OCI-LY3 (cell line): Measurements from ENCODE around the gene CD38.

Source experiments
- H2AFZ ChIP-seq: fragments of 200-600, 300-600 bp; shearing (Covaris generic); 2 replicates; pipeline ENCODE4 v1.6.0; 2014; ENCODE audit warnings: antibody characterized with exemption, low read depth, low read length
- H3K27ac ChIP-seq: fragments of 200-600, 300-600 bp; sonication (generic); 2 replicates; pipeline ENCODE4 v1.5.1; 2014; ENCODE audit warnings: mild to moderate bottlenecking, low read length, moderate library complexity, mixed read lengths
- H3K27me3 ChIP-seq: fragments of 200-600, 300-600 bp; sonication (generic); 2 replicates; pipeline ENCODE4 v1.6.1; 2014; ENCODE audit warnings: low read depth, low read length, mixed read lengths
- H3K36me3 ChIP-seq: fragments of 200-600, 300-600 bp; sonication (generic); replicated peaks from 2 replicates; pipeline ENCODE3; 2014; ENCODE audit warnings: low read depth, low read length, mixed read lengths
- H3K4me1 ChIP-seq: fragments of 300-600, 200-600 bp; sonication (generic); 2 replicates; pipeline ENCODE4 v1.6.1; 2014; ENCODE audit warnings: low read length, mixed read lengths
- H3K4me2 ChIP-seq: fragments of 200-600, 300-600 bp; sonication (generic); 2 replicates; pipeline ENCODE4 v1.6.1; 2014; ENCODE audit warnings: low read length, mixed read lengths
- H3K4me3 ChIP-seq: fragments of 300-600, 200-600 bp; sonication (generic); 2 replicates; pipeline ENCODE4 v1.5.1; 2014; ENCODE audit warnings: antibody characterized with exemption, mild to moderate bottlenecking, low read length, moderate library complexity
- H3K79me2 ChIP-seq: fragments of 300-600, 200-600 bp; shearing (Covaris generic); 2 replicates; pipeline ENCODE4 v1.6.1; 2014; ENCODE audit warnings: mild to moderate bottlenecking, low read length, mixed read lengths
- H3K9ac ChIP-seq: fragments of 300-600, 200-600 bp; shearing (Covaris generic); 2 replicates; pipeline ENCODE4 v1.6.0; 2014; ENCODE audit warnings: mild to moderate bottlenecking, low read length, moderate library complexity
- H3K9me3 ChIP-seq: fragments of 200-600, 300-600 bp; shearing (Covaris generic); 2 replicates; pipeline ENCODE4 v1.6.1; 2014; ENCODE audit warnings: low read length, mixed read lengths; ENCODE audit not compliant: insufficient read depth
- H4K20me1 ChIP-seq: fragments of 200-600, 300-600 bp; sonication (generic); 2 replicates; pipeline ENCODE4 v1.6.1; 2016; ENCODE audit warnings: low read length, mixed read lengths; ENCODE audit not compliant: insufficient read depth
- EZH2phosphoT487 ChIP-seq: fragments of 200-600 bp; shearing (Covaris generic); IDR thresholded peaks from 2 replicates; pipeline ENCODE4 v1.6.1; 2018; ENCODE audit warnings: antibody characterized with exemption, mixed run types, low read depth
- TF ChIP-seq, protein P1 (sequence below): fragments of 200-600, 300-600 bp; sonication (generic); IDR thresholded peaks from 2 replicates; pipeline ENCODE4 v1.5.1; 2014; ENCODE audit warnings: antibody characterized with exemption, low read length, low read depth

The CD38 gene

GRCh38 chr4:15781427-15782095, 3.4 kb downstream of the CD38 start:
- H3K4me1 ChIP-seq: peaks cover 71% of the 10 kb centered on the region
- H3K27ac ChIP-seq: no peak overlapping the region

DNA sequence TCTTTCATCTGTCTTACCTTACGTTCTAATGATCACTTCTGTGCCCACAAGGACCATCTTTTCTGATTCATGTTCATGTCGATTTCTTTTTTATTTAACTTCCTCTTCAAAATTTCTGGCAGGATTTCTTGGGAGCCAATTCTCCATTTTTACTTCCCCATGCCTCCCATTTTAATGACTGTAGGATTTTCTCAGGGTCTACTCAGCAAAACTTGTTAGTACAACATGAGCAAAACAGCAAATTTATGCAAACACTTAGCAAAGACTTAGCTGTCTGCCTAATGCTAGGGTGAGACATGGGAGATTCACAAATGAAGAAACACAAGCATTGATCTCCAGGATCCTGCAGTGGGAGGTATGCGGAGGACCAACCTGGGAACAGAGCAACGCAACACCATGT, 5.5 kb downstream of the CD38 start:
- no peak overlapping the region for H2AFZ ChIP-seq
- H3K36me3 ChIP-seq: peaks cover 50% of the 10 kb centered on the region
- no peak for TF ChIP-seq EZH2phosphoT487
- TF ChIP-seq, protein P1, sequence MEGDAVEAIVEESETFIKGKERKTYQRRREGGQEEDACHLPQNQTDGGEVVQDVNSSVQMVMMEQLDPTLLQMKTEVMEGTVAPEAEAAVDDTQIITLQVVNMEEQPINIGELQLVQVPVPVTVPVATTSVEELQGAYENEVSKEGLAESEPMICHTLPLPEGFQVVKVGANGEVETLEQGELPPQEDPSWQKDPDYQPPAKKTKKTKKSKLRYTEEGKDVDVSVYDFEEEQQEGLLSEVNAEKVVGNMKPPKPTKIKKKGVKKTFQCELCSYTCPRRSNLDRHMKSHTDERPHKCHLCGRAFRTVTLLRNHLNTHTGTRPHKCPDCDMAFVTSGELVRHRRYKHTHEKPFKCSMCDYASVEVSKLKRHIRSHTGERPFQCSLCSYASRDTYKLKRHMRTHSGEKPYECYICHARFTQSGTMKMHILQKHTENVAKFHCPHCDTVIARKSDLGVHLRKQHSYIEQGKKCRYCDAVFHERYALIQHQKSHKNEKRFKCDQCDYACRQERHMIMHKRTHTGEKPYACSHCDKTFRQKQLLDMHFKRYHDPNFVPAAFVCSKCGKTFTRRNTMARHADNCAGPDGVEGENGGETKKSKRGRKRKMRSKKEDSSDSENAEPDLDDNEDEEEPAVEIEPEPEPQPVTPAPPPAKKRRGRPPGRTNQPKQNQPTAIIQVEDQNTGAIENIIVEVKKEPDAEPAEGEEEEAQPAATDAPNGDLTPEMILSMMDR: no peak
- peak overlapping the region; percentile 45; the same call in 1 of the 2 replicates for H3K4me3 ChIP-seq
- H3K27ac ChIP-seq: no peak overlapping the region
- H3K4me2 ChIP-seq: peak overlapping the region; percentile 68
- H3K79me2 ChIP-seq: 0 out of 2 replicates have a peak, but pooled peaks cover 8% of the 10 kb centered on the region
- no peaks in the 10 kb centered on the region for H3K9me3 ChIP-seq
- H3K4me1 ChIP-seq: peaks cover 61% of the 10 kb centered on the region
- no peak overlapping the region for H3K9ac ChIP-seq
- H4K20me1 ChIP-seq: no peaks in the 10 kb centered on the region
- H3K27me3 ChIP-seq: no peaks in the 10 kb centered on the region

More at GRCh38 chr4:15781427-15782095, 3.4 kb downstream of the CD38 start:
- peak overlapping the region; percentile 46 for H3K4me2 ChIP-seq
- H3K36me3 ChIP-seq: peaks cover 37% of the 10 kb centered on the region
- H3K4me3 ChIP-seq: peak overlapping the region; percentile 5; the same call in 1 of the 2 replicates
- no peak overlapping the region for H2AFZ ChIP-seq
- no peak overlapping the region for H3K9ac ChIP-seq
- H4K20me1 ChIP-seq: no peaks in the 10 kb centered on the region
- H3K79me2 ChIP-seq: 0 out of 2 replicates have a peak, but pooled peaks cover 8% of the 10 kb centered on the region
- peaks cover 7% of the 10 kb centered on the region; the same call in 1 of the 2 replicates for H3K27me3 ChIP-seq
- TF ChIP-seq EZH2phosphoT487: no peak
- TF ChIP-seq, protein P1: no peak
- no peaks in the 10 kb centered on the region for H3K9me3 ChIP-seq

- Histone ChIP-seq H3K9ac (no peak overlapping the region), H2AFZ (no peak overlapping the region), H3K9me3 (no peaks in the 10 kb centered on the region), H3K36me3 (peaks cover 52% of the 10 kb centered on the region), H3K27me3 (no peaks in the 10 kb centered on the region), H3K4me1 (peaks cover 55% of the 10 kb centered on the region), H3K27ac (peak overlapping the region; percentile 50), H3K4me3 (no peak overlapping the region), H3K4me2 (peak overlapping the region; percentile 68), H4K20me1 (no peaks in the 10 kb centered on the region), H3K79me2 (0 out of 2 replicates have a peak, but pooled peaks cover under 1% of the 10 kb centered on the region)
- TF ChIP-seq, protein P1: no peak
- no peak for TF ChIP-seq EZH2phosphoT487
Measured at GRCh38 chr4:15784959-15785634, 7.0 kb downstream of the CD38 start.

DNA sequence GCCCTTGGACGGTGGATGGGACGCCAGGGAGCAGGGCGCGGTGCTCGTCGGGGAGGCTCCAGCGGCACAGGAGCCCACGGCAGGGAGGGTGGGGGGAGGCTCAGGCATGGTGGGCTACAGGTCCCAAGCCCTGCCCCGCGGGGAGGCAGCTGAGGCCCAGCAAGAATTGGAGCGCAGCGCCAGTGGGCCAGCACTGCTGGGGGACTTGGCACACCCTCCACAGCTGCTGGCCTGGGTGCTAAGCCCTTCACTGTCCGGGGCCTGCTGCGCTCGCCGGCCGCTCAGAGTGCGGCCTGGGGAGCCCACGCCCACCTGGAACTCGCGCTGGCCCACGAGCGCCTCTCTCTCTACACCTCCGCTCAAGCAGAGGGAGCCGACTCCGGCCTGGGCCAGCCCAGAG, 8.6 kb downstream of the CD38 start:
- no peaks in the 10 kb centered on the region for H3K27me3 ChIP-seq
- H2AFZ ChIP-seq: no peak overlapping the region
- H4K20me1 ChIP-seq: no peaks in the 10 kb centered on the region
- H3K9ac ChIP-seq: no peak overlapping the region
- H3K27ac ChIP-seq: no peak overlapping the region
- H3K4me1 ChIP-seq: peaks cover 40% of the 10 kb centered on the region
- H3K4me2 ChIP-seq: no peak overlapping the region
- no peak overlapping the region for H3K4me3 ChIP-seq
- H3K36me3 ChIP-seq: peaks cover 46% of the 10 kb centered on the region
- no peaks in the 10 kb centered on the region for H3K79me2 ChIP-seq
- no peak for TF ChIP-seq EZH2phosphoT487
- TF ChIP-seq, protein P1: no peak
- no peaks in the 10 kb centered on the region for H3K9me3 ChIP-seq
